IMR-90 (cell line): ENCODE data around the gene MSL3B.

ENCODE experiments used
- ATAC-seq: fragments of 200-7000 bp; cut with Tn5 transposase; 2 replicates; pipeline ENCODE4 v1.9.1; 2020; ENCODE audit warnings: low read depth, mild to moderate bottlenecking, moderate library complexity
- BruUV-seq: library from RNA; stranded (reverse); fragments of 400-500 nt; replicated peaks from 2 replicates; lab custom pipeline; 2021; lab: Mats Ljungman, UMichigan
- CTCF ChIA-PET: fragments of 300-600 bp; formaldehyde crosslinking; extraction: SDS; loops from one replicate; lab custom pipeline; 2021; ENCODE audit warnings: antibody characterized with exemption; lab: Yijun Ruan, JAX
- POLR2A ChIA-PET: fragments of 300-600 bp; sonication (Branson Sonifier 250); formaldehyde crosslinking; loops from one replicate; lab custom pipeline; 2022; ENCODE audit warnings: antibody characterized with exemption; ENCODE audit not compliant: unreplicated experiment; lab: Charles Lee
- DNase-seq: peaks from one replicate; pipeline ENCODE4 v3.0.0; 2013
- H2AFZ ChIP-seq: replicated peaks from 2 replicates; pipeline ENCODE3; 2013; ENCODE audit warnings: low read length, mild to moderate bottlenecking; ENCODE audit not compliant: poor library complexity
- H2AK5ac ChIP-seq: 2 replicates; pipeline ENCODE4 v1.6.1; 2013; ENCODE audit warnings: low read depth, low read length, inconsistent platforms
- H2AK9ac ChIP-seq: replicated peaks from 2 replicates; pipeline ENCODE3; 2013; ENCODE audit warnings: mild to moderate bottlenecking, low read depth, low read length, moderate library complexity; ENCODE audit not compliant: poor library complexity
- H2BK120ac ChIP-seq: 2 replicates; pipeline ENCODE4 v1.6.1; 2013; ENCODE audit warnings: low read depth, low read length, inconsistent platforms
- H2BK15ac ChIP-seq: 3 replicates; pipeline ENCODE4 v1.6.1; 2013; ENCODE audit warnings: low read depth, low read length, inconsistent platforms
- H2BK20ac ChIP-seq: 2 replicates; pipeline ENCODE4 v1.6.1; 2013; ENCODE audit warnings: low read depth, mild to moderate bottlenecking, inconsistent platforms, low read length, moderate library complexity
- H2BK5ac ChIP-seq: 2 replicates; pipeline ENCODE4 v1.6.1; 2013; ENCODE audit warnings: mild to moderate bottlenecking, low read depth, low read length, inconsistent platforms; ENCODE audit not compliant: poor library complexity, severe bottlenecking
- H3K14ac ChIP-seq: replicated peaks from 2 replicates; pipeline ENCODE4 v1.6.1; 2013; ENCODE audit warnings: low read depth, low read length, inconsistent platforms
- H3K18ac ChIP-seq: 2 replicates; pipeline ENCODE4 v1.6.1; 2013; ENCODE audit warnings: low read depth, low read length, control low read depth
- H3K23ac ChIP-seq: 2 replicates; pipeline ENCODE4 v1.6.1; 2013; ENCODE audit warnings: low read depth, low read length, inconsistent platforms
- H3K27ac ChIP-seq: 2 replicates; pipeline ENCODE4 v1.5.1; 2013; ENCODE audit warnings: mild to moderate bottlenecking, control low read depth, low read length; ENCODE audit not compliant: insufficient read depth
- H3K27me3 ChIP-seq: 2 replicates; pipeline ENCODE4 v1.6.1; 2013; ENCODE audit warnings: low read length; ENCODE audit not compliant: control insufficient read depth, insufficient read depth
- H3K36me3 ChIP-seq: 2 replicates; pipeline ENCODE4 v1.6.1; 2013; ENCODE audit warnings: low read length, mixed read lengths; ENCODE audit not compliant: control insufficient read depth, insufficient read depth
- H3K4ac ChIP-seq: 2 replicates; pipeline ENCODE4 v1.6.1; 2013; ENCODE audit warnings: low read depth, low read length, inconsistent platforms
- H3K4me1 ChIP-seq: 2 replicates; pipeline ENCODE4 v1.6.1; 2013; ENCODE audit warnings: low read length, mixed read lengths; ENCODE audit not compliant: control insufficient read depth, insufficient read depth
- H3K4me2 ChIP-seq: 2 replicates; pipeline ENCODE4 v1.6.1; 2013; ENCODE audit warnings: low read depth, mild to moderate bottlenecking, control low read depth, low read length, moderate library complexity
- H3K4me3 ChIP-seq: 2 replicates; pipeline ENCODE4 v1.5.1; 2013; ENCODE audit warnings: low read depth, mild to moderate bottlenecking, control low read depth, low read length, moderate library complexity; ENCODE audit not compliant: insufficient read depth
- H3K56ac ChIP-seq: 2 replicates; pipeline ENCODE4 v1.6.1; 2013; ENCODE audit warnings: low read length, inconsistent platforms; ENCODE audit not compliant: insufficient read depth; ENCODE audit errors: extremely low read depth
- H3K79me1 ChIP-seq, 2 experiments: 2 replicates each; pipeline ENCODE4 v1.6.1; 2013; ENCODE audit warnings: low read length in 2 of 2, inconsistent platforms in 1 of 2, low read depth in 1 of 2
- H3K9ac ChIP-seq: 2 replicates; pipeline ENCODE4 v1.6.1; 2013; ENCODE audit warnings: low read depth, low read length, control low read depth
- H3K9me1 ChIP-seq: 2 replicates; pipeline ENCODE4 v1.6.1; 2013; ENCODE audit warnings: low read length, inconsistent platforms; ENCODE audit not compliant: insufficient read depth
- H3K9me3 ChIP-seq: 2 replicates; pipeline ENCODE4 v1.6.1; 2013; ENCODE audit warnings: low read length; ENCODE audit not compliant: control insufficient read depth, insufficient read depth
- H4K20me1 ChIP-seq: 2 replicates; pipeline ENCODE4 v1.6.1; 2013; ENCODE audit warnings: low read length, inconsistent platforms; ENCODE audit not compliant: insufficient read depth
- H4K5ac ChIP-seq: 2 replicates; pipeline ENCODE4 v1.6.1; 2013; ENCODE audit warnings: mild to moderate bottlenecking, low read depth, low read length, control low read depth
- H4K8ac ChIP-seq, 2 experiments: 2 replicates each; pipeline ENCODE4 v1.6.1; 2013; ENCODE audit warnings: low read depth in 2 of 2, low read length in 2 of 2, control low read depth in 1 of 2, inconsistent platforms in 1 of 2
- H4K91ac ChIP-seq: 2 replicates; pipeline ENCODE4 v1.6.1; 2013; ENCODE audit warnings: low read depth, low read length, inconsistent platforms; ENCODE audit not compliant: insufficient read depth
- CTCF ChIP-seq: conservative IDR thresholded peaks from 2 replicates; pipeline ENCODE4 v1.5.1; 2012; ENCODE audit warnings: mild to moderate bottlenecking, low read depth, low read length, improper control_type of control experiment
- RFX5 ChIP-seq: IDR thresholded peaks from 2 replicates; pipeline ENCODE4 v1.8.0; 2012; ENCODE audit warnings: low read depth, mild to moderate bottlenecking, low read length, moderate library complexity
- WGBS, 2 experiments: methylation state at CpG; one replicate each; pipeline versions ENCODE4 v1.1.5 to v1.1.7; 2013; ENCODE audit warnings: missing lambda C conversion rate in 2 of 2; ENCODE audit not compliant: insufficient read length in 1 of 2; ENCODE audit errors: extremely low coverage in 2 of 2; 5-methylcytosine and 5-hydroxymethylcytosine counted together
- dilution Hi-C: fragments of 300-500 bp; cut with HindIII; formaldehyde crosslinking; loops from one replicate; pipeline ENCODE4 v1.14.3; 2018; ENCODE audit warnings: low sequenced_read_pairs; ENCODE audit not compliant: unreplicated experiment
- in situ Hi-C: fragments of 300-500 bp; cut with MboI; formaldehyde crosslinking; loops from 3 replicates; pipeline ENCODE4 v1.14.3; 2019; ENCODE audit warnings: low sequenced_read_pairs, inconsistent platforms, mixed read lengths
- intact Hi-C: fragments of 100-400 bp; cut with micrococcal nuclease; formaldehyde crosslinking; loops from 2 replicates; pipeline ENCODE4 v1.10.0; 2022

The MSL3B gene

GRCh38 chr2:233849607-233850271 is 18.4 kb downstream of the MSL3B start:
- Histone ChIP-seq H3K9me3 (no peaks in the 10 kb centered on the region), H3K27me3 (no peaks in the 10 kb centered on the region), H3K14ac (no peak overlapping the region), H2BK120ac (no peak overlapping the region), H3K79me1 (peaks cover 41 to 62% of the 10 kb centered on the region in 2 experiments), H4K20me1 (no peaks in the 10 kb centered on the region; the same call in 1 of the 2 replicates), H3K4ac (no peak overlapping the region), H2BK20ac (no peak overlapping the region), H3K36me3 (peaks cover 11% of the 10 kb centered on the region), H4K5ac (no peak overlapping the region), H3K23ac (no peak overlapping the region), H2BK5ac (no peak overlapping the region), H3K9ac (no peak overlapping the region), H4K91ac (no peak overlapping the region), H3K4me2 (no peak overlapping the region), H3K27ac (no peak overlapping the region), H2AK9ac (no peak overlapping the region), H3K4me3 (no peak overlapping the region), H2BK15ac (no peak overlapping the region), H3K4me1 (peaks cover 10% of the 10 kb centered on the region), H3K9me1 (peaks cover 10% of the 10 kb centered on the region; the same call in 1 of the 2 replicates), H4K8ac (no peak overlapping the region), H3K18ac (no peak overlapping the region), H2AK5ac (no peak overlapping the region), H2AFZ (no peak overlapping the region), H3K56ac (no peak overlapping the region)
- ATAC-seq = no peak
- DNase-seq = no peak
- in situ Hi-C loops = loop anchor here (25.0 kb wide), 1 partner anchor 387 kb away; no protein-coding TSS in a partner anchor
- ChIA-PET CTCF (no interaction called here), POLR2A (no interaction called here)
- TF ChIP-seq RFX5 (no peak), CTCF (no peak)
- dilution Hi-C loops = no loop called here
- no TSS peak for BruUV-seq
- intact Hi-C loops = loop anchor here (10.0 kb wide), 2 partner anchors 285 to 695 kb away; partner anchors contain the start of gene USP40
- no CpG with 5 or more reads among the region's 13 CpGs for WGBS, 2 experiments
